Measurements from ENCODE around the gene ZNF609. TPM values are rescaled to one million over a fixed set of nuclear protein-coding genes. Genes with fewer than 3 reads are reported as not detected.
A peak's percentile ranks its signal among the peaks of the same experiment; 100 is the strongest.

The ZNF609 gene
- total RNA-seq, 5 donors from 2014 or later (not counting 1 experiment from before 2014, with no cell fraction given) = 52.7 to 81.8 (median 59.3) TPM

DNA sequence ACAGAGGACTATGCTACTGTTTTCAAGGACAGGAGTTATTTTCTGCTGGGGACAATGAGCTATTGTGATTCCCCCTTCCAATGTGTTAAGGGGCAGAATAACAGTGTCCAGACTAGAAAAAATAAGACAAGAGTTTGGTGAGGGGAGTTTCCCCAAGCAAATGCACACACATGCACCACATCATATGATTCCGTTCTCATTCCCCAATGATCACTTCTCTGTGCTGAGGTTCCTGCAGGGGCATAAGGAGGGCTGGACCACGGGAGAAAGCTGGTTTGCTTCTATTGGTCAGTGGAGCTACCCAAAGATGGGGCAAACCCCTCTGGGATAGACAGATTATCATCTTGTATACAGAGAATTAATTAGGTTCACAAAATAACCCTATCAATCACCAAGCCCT lies 234.4 kb downstream of the ZNF609 start:
- peaks cover 13% of the 10 kb centered on the region for H3K36me3 Mint-ChIP-seq
- no peaks in the 10 kb centered on the region for H3K27me3 ChIP-seq (replicated peaks in 1 of 2; ENCODE audit: control insufficient read depth in 2 of 2, extremely low read depth in 1 of 2, insufficient read depth in 2 of 2, low read length in 1 of 2)
- ChIA-PET CTCF (interaction anchor here in 1 of 2 donors (0.5 to 0.6 kb wide), 2 partner anchors 48 to 1728 kb away, joined by 3 read pairs; no protein-coding TSS in a partner anchor), POLR2A (interaction anchor here in 1 of 2 donors (1.0 kb wide), 1 partner anchor 190 kb away, joined by 3 read pairs; no protein-coding TSS in a partner anchor)
- ATAC-seq (replicated peaks in 1 of 4) (no peak), DNase-seq (no peak)
- H3K36me3 ChIP-seq (ENCODE audit: control insufficient read depth in 2 of 2, extremely low read depth in 1 of 2, insufficient read depth in 1 of 2, low read length in 1 of 2) = peaks cover 0 to 25% of the 10 kb centered on the region in 2 donors
- H3K27ac Mint-ChIP-seq = peak overlapping the region; percentile 39 to 52
- H3K4me3 ChIP-seq (ENCODE audit: control insufficient read depth in 1 of 2, extremely low read depth in 1 of 2, low read length in 1 of 2) = no peak overlapping the region
- no peak overlapping the region for H3K27ac ChIP-seq (ENCODE audit: low read length)
- no peak overlapping the region for H3K4me3 Mint-ChIP-seq
- no peaks in the 10 kb centered on the region for H3K9me3 ChIP-seq
- H3K4me1 Mint-ChIP-seq = peaks cover 46 to 52% (median 49%) of the 10 kb centered on the region in 3 donors
- no peaks in the 10 kb centered on the region for H3K27me3 Mint-ChIP-seq
- peaks cover 0 to 8% of the 10 kb centered on the region in 2 experiments for H3K4me1 ChIP-seq (ENCODE audit: control insufficient read depth in 1 of 2, extremely low read depth in 1 of 2, insufficient read depth in 2 of 2, low read length in 2 of 2)
- no peaks in the 10 kb centered on the region for H3K9me3 Mint-ChIP-seq
- 100% methylated on average over 1 of the region's 2 CpGs for WGBS (ENCODE audit: insufficient coverage)

DNA sequence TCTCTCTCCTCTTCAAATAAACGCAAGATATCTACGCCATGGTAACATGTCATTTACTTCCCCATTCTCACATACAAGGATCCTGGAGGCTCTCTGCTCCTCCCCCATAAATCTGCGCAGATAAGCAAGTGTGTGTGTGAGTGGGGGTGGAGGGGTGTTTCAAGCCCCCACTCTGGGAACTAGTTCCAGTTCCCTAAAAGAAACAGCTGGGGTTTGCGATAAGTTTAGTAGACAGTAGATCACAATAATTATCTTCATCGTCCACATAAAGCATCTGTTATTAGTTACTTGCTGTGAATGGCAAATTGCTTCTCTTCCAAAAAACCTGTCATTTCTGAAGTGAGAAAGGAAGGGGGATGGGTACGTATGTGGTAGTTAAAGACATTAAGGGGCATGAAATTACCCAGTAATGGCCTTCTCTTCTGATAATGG lies 235.2 kb downstream of the ZNF609 start:
- ChIA-PET POLR2A (interaction anchor here in 1 of 2 donors (0.8 to 1.0 kb wide), 2 partner anchors 9 to 189 kb away, joined by 3 read pairs; no protein-coding TSS in a partner anchor), CTCF (interaction anchor here (0.6 to 0.7 kb wide), 2 partner anchors 32 to 1727 kb away, joined by 3 read pairs; no protein-coding TSS in a partner anchor)
- Histone ChIP-seq H3K27me3 (replicated peaks in 1 of 2; ENCODE audit: control insufficient read depth in 2 of 2, extremely low read depth in 1 of 2, insufficient read depth in 2 of 2, low read length in 1 of 2) (no peaks in the 10 kb centered on the region), H3K27ac (ENCODE audit: low read length) (no peak overlapping the region), H3K9me3 (no peaks in the 10 kb centered on the region), H3K4me3 (ENCODE audit: control insufficient read depth in 1 of 2, extremely low read depth in 1 of 2, low read length in 1 of 2) (no peak overlapping the region), H3K36me3 (ENCODE audit: control insufficient read depth in 2 of 2, extremely low read depth in 1 of 2, insufficient read depth in 1 of 2, low read length in 1 of 2) (peaks cover 0 to 17% of the 10 kb centered on the region in 2 donors), H3K4me1 (ENCODE audit: control insufficient read depth in 1 of 2, extremely low read depth in 1 of 2, insufficient read depth in 2 of 2, low read length in 2 of 2) (peaks cover 0 to 16% of the 10 kb centered on the region in 2 experiments)
- H3K27ac Mint-ChIP-seq = peak overlapping the region; percentile 13 to 25
- H3K4me1 Mint-ChIP-seq = peaks cover 54 to 60% (median 57%) of the 10 kb centered on the region in 3 donors
- H3K4me3 Mint-ChIP-seq = no peak overlapping the region
- WGBS (ENCODE audit: insufficient coverage) = no CpG with 5 or more reads among the region's 6 CpGs
- ATAC-seq (replicated peaks in 1 of 4) = no peak
- H3K27me3 Mint-ChIP-seq = no peaks in the 10 kb centered on the region
- H3K36me3 Mint-ChIP-seq = peaks cover 17% of the 10 kb centered on the region
- H3K9me3 Mint-ChIP-seq = no peaks in the 10 kb centered on the region
- peak in 3 of 35 experiments; percentile 10 to 43 (median 12) for DNase-seq

DNA sequence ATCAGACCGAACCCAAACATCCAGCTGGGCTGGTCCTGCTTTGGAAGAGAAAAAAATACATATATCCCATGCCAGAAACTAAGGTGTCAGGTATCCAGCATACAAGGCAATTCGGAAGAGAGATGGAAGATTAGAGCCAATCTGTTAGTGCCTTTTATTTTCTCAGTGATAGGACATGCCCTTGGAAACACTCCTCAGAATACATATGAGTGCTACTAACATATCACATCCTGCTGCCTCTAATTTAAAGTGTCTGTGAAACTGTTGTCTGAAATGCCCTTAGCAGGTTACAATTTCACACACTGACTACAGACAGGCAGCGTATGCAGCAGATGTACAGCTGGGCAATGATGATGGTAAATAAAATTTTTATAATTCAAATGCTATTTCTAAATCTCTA lies 236.1 kb downstream of the ZNF609 start:
- Histone ChIP-seq H3K27ac (ENCODE audit: low read length) (no peak overlapping the region), H3K36me3 (ENCODE audit: control insufficient read depth in 2 of 2, extremely low read depth in 1 of 2, insufficient read depth in 1 of 2, low read length in 1 of 2) (peaks cover 0 to 9% of the 10 kb centered on the region in 2 donors), H3K9me3 (no peaks in the 10 kb centered on the region), H3K27me3 (replicated peaks in 1 of 2; ENCODE audit: control insufficient read depth in 2 of 2, extremely low read depth in 1 of 2, insufficient read depth in 2 of 2, low read length in 1 of 2) (no peaks in the 10 kb centered on the region), H3K4me1 (ENCODE audit: control insufficient read depth in 1 of 2, extremely low read depth in 1 of 2, insufficient read depth in 2 of 2, low read length in 2 of 2) (peaks cover 7 to 25% of the 10 kb centered on the region in 2 experiments), H3K4me3 (ENCODE audit: control insufficient read depth in 1 of 2, extremely low read depth in 1 of 2, low read length in 1 of 2) (no peak overlapping the region)
- Mint-ChIP-seq H3K27ac (peak overlapping the region in 1 of 2 donors; percentile 31), H3K4me1 (peaks cover 59 to 65% (median 61%) of the 10 kb centered on the region in 3 donors), H3K36me3 (peaks cover 14% of the 10 kb centered on the region), H3K9me3 (no peaks in the 10 kb centered on the region), H3K27me3 (no peaks in the 10 kb centered on the region), H3K4me3 (no peak overlapping the region)
- WGBS (ENCODE audit: insufficient coverage) = no CpG with 5 or more reads among the region's 3 CpGs
- ATAC-seq (replicated peaks in 1 of 4) (no peak), DNase-seq (no peak)
- ChIA-PET POLR2A (no interaction called here), CTCF (no interaction called here)

DNA sequence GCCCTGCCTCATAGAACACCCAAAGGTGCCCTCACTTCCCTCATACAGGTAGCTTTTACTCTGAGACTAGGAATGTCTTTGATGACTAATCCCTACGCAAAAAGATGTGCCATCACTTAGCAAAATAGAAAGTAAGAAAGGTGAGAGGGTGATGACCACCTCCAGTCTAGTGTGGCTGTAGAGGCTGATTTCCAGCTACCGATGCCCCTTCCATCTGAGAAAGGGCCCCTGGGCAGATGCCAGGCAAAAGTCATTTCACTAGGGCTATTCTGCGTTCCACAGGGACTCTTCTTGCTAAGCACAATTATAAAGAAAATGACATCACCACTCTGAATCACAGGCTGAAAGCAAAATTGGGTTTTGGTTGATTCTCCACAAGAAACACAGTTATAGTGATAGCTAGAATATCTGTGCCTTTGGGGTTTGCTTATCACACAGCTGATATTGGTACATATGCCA lies 237.6 kb downstream of the ZNF609 start:
- Mint-ChIP-seq H3K4me1 (peaks cover 66 to 74% (median 67%) of the 10 kb centered on the region in 3 donors), H3K27me3 (no peaks in the 10 kb centered on the region), H3K9me3 (no peaks in the 10 kb centered on the region), H3K36me3 (peaks cover 10% of the 10 kb centered on the region), H3K27ac (peak overlapping the region; percentile 23 to 85), H3K4me3 (no peak overlapping the region)
- H3K9me3 ChIP-seq = no peaks in the 10 kb centered on the region
- H3K36me3 ChIP-seq (ENCODE audit: control insufficient read depth in 2 of 2, extremely low read depth in 1 of 2, insufficient read depth in 1 of 2, low read length in 1 of 2) = peaks cover 0 to 5% of the 10 kb centered on the region in 2 donors
- ChIA-PET POLR2A (interaction anchor here (0.6 to 1.0 kb wide), 3 partner anchors 30 to 1123 kb away, joined by 3 to 6 read pairs (median 4); no protein-coding TSS in a partner anchor), CTCF (interaction anchor here in 1 of 2 donors (0.9 kb wide), 1 partner anchor 11 kb away, joined by 3 read pairs; no protein-coding TSS in a partner anchor)
- WGBS (ENCODE audit: insufficient coverage) = no CpG with 5 or more reads among the region's 3 CpGs
- no peak overlapping the region for H3K4me3 ChIP-seq (ENCODE audit: control insufficient read depth in 1 of 2, extremely low read depth in 1 of 2, low read length in 1 of 2)
- H3K27me3 ChIP-seq (replicated peaks in 1 of 2; ENCODE audit: control insufficient read depth in 2 of 2, extremely low read depth in 1 of 2, insufficient read depth in 2 of 2, low read length in 1 of 2) = no peaks in the 10 kb centered on the region
- DNase-seq (no peak), ATAC-seq (replicated peaks in 1 of 4) (peak in 2 of 4 experiments; percentile 37 to 41)
- no peak overlapping the region for H3K27ac ChIP-seq (ENCODE audit: low read length)
- peaks cover 16 to 38% of the 10 kb centered on the region in 2 experiments for H3K4me1 ChIP-seq (ENCODE audit: control insufficient read depth in 1 of 2, extremely low read depth in 1 of 2, insufficient read depth in 2 of 2, low read length in 2 of 2)

DNA sequence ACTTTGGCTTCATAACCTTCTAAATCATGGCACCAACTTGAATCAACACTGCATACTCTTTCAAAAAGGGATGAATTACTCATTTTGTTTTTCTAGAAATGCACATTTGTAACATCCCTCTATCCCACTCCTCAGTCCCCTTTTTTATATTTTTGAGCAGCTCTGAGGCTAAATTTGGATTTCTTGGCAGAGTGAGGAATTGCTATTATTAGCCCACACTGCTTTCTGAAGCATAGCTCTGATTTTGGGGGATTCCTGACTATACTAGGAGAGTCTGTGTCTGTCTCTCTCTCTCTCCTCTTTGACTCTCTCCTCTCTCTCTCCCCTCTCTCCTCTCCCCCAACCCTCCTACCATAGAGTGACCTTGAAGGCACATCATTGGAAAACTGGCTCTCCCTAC lies 238.4 kb downstream of the ZNF609 start:
- POLR2A ChIA-PET = no interaction called here
- ATAC-seq (replicated peaks in 1 of 4) = no peak
- peaks cover 19 to 45% of the 10 kb centered on the region in 2 experiments for H3K4me1 ChIP-seq (ENCODE audit: control insufficient read depth in 1 of 2, extremely low read depth in 1 of 2, insufficient read depth in 2 of 2, low read length in 2 of 2)
- no peaks in the 10 kb centered on the region for H3K9me3 ChIP-seq
- CTCF ChIA-PET = interaction anchor here in 1 of 2 donors (0.9 to 1.1 kb wide), 2 partner anchors 12 to 91 kb away, joined by 3 to 9 read pairs; no protein-coding TSS in a partner anchor
- no peak for DNase-seq
- no peak overlapping the region for H3K27ac ChIP-seq (ENCODE audit: low read length)
- Mint-ChIP-seq H3K36me3 (peaks cover 9% of the 10 kb centered on the region), H3K4me3 (no peak overlapping the region), H3K27ac (peak overlapping the region; percentile 23 to 85), H3K4me1 (peaks cover 72 to 81% (median 73%) of the 10 kb centered on the region in 3 donors), H3K27me3 (no peaks in the 10 kb centered on the region), H3K9me3 (no peaks in the 10 kb centered on the region)
- H3K4me3 ChIP-seq (ENCODE audit: control insufficient read depth in 1 of 2, extremely low read depth in 1 of 2, low read length in 1 of 2) = no peak overlapping the region
- H3K36me3 ChIP-seq (ENCODE audit: control insufficient read depth in 2 of 2, extremely low read depth in 1 of 2, insufficient read depth in 1 of 2, low read length in 1 of 2) = peaks cover 0 to 5% of the 10 kb centered on the region in 2 donors
- H3K27me3 ChIP-seq (replicated peaks in 1 of 2; ENCODE audit: control insufficient read depth in 2 of 2, extremely low read depth in 1 of 2, insufficient read depth in 2 of 2, low read length in 1 of 2) = no peaks in the 10 kb centered on the region

DNA sequence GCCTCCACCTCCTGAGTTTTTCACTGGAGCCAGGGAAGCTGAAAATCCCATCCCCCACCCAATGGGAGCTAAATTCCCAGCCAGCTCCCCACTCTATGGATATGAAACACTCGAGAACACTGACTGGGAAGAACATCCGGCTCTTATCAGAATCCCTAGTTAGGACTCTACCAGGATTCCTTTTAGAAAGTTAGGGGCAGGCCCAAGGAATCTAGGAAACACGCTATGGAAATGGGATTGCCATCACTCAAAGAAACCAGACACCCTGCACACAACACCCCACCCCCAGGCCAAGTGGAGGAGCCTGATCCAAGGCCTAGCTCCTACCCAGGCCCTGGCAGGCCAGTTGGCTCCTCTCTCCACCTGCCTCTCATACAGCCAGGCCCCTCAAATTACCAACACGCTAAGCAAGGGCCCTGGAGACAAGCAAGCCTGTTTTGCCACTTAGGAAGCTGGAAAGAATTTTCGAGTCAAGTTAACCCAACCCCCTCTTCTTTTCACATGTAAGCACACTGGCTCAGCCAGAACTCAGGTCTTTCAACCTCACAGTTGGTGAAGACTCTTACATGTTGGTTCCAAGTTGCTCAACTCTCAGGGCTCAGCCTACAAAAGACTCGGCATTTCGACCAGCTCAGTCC lies 239.5 kb downstream of the ZNF609 start:
- CTCF ChIA-PET = interaction anchor here (0.6 to 1.6 kb wide), 3 partner anchors 13 to 596 kb away, joined by 5 to 9 read pairs (median 8); no protein-coding TSS in a partner anchor
- POLR2A ChIA-PET = no interaction called here
- peaks cover 19 to 45% of the 10 kb centered on the region in 2 experiments for H3K4me1 ChIP-seq (ENCODE audit: control insufficient read depth in 1 of 2, extremely low read depth in 1 of 2, insufficient read depth in 2 of 2, low read length in 2 of 2)
- WGBS (ENCODE audit: insufficient coverage) = 90% methylated on average over 3 of the region's 7 CpGs
- Mint-ChIP-seq H3K36me3 (peaks cover 9% of the 10 kb centered on the region), H3K9me3 (no peaks in the 10 kb centered on the region), H3K4me3 (peak overlapping the region in 1 of 3 donors; percentile 78), H3K4me1 (peaks cover 73 to 79% (median 74%) of the 10 kb centered on the region in 3 donors), H3K27me3 (no peaks in the 10 kb centered on the region), H3K27ac (peak overlapping the region; percentile 64 to 73)
- H3K4me3 ChIP-seq (ENCODE audit: control insufficient read depth in 1 of 2, extremely low read depth in 1 of 2, low read length in 1 of 2) = no peak overlapping the region
- no peaks in the 10 kb centered on the region for H3K9me3 ChIP-seq
- no peaks in the 10 kb centered on the region for H3K27me3 ChIP-seq (replicated peaks in 1 of 2; ENCODE audit: control insufficient read depth in 2 of 2, extremely low read depth in 1 of 2, insufficient read depth in 2 of 2, low read length in 1 of 2)
- ATAC-seq (replicated peaks in 1 of 4) (no peak), DNase-seq (no peak)
- H3K36me3 ChIP-seq (ENCODE audit: control insufficient read depth in 2 of 2, extremely low read depth in 1 of 2, insufficient read depth in 1 of 2, low read length in 1 of 2) = peaks cover 0 to 1% of the 10 kb centered on the region in 2 donors
- H3K27ac ChIP-seq (ENCODE audit: low read length) = no peak overlapping the region
